PFSK-1 (cell line): ENCODE data around the gene JPH2.

Experiments used
- FOXP2 ChIP-seq: optimal IDR thresholded peaks from 2 replicates; pipeline ENCODE3; 2011; ENCODE audit warnings: borderline replicate concordance, control low read depth, inconsistent platforms; ENCODE audit not compliant: insufficient read depth; ENCODE audit errors: extremely low read length, extremely low read depth
- POLR2AphosphoS5 ChIP-seq: IDR thresholded peaks from 2 replicates; pipeline ENCODE4 v1.6.1; 2012; ENCODE audit warnings: low read depth, mild to moderate bottlenecking, control low read depth, low read length, moderate library complexity
- SIN3A ChIP-seq: IDR thresholded peaks from 2 replicates; pipeline ENCODE4 v1.6.1; 2012; ENCODE audit warnings: mild to moderate bottlenecking, low read length, moderate library complexity, borderline replicate concordance; ENCODE audit not compliant: insufficient read depth
- TAF1 ChIP-seq: IDR thresholded peaks from 2 replicates; pipeline ENCODE4 v1.6.1; 2012; ENCODE audit warnings: low read length, control low read depth, borderline replicate concordance; ENCODE audit not compliant: insufficient read depth
- TF ChIP-seq, protein P1 (sequence below), 2 experiments: IDR thresholded peaks; 2 replicates each; pipeline versions ENCODE4 v1.6.1 to v1.8.0; 2011 to 2012; ENCODE audit warnings: low read depth in 2 of 2, low read length in 2 of 2, control low read depth in 1 of 2, inconsistent platforms in 1 of 2, mild to moderate bottlenecking in 1 of 2, moderate library complexity in 1 of 2; ENCODE audit not compliant: insufficient read depth in 1 of 2

DNA sequence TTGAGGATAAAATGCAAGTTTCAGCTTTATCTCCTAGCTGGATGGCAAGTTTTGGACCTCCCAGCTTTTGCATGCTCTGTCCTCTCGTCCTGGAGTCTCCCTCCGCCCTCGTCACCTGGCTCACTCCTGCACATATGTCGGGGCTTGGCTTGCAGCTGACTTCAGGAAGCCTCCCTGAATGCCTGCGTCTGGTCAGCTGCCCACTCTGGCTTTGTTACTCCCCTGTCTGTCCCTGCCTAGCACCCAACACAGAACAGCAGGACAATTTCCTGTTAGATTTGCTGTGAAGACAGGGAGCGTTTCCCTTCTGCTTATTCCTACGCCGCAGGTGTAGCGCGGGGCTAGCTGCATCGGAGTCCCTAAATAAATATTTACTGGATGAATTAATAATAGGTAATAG, 5.4 kb downstream of the JPH2 start:
- TF ChIP-seq POLR2AphosphoS5, result no peak
- TF ChIP-seq, protein P1, sequence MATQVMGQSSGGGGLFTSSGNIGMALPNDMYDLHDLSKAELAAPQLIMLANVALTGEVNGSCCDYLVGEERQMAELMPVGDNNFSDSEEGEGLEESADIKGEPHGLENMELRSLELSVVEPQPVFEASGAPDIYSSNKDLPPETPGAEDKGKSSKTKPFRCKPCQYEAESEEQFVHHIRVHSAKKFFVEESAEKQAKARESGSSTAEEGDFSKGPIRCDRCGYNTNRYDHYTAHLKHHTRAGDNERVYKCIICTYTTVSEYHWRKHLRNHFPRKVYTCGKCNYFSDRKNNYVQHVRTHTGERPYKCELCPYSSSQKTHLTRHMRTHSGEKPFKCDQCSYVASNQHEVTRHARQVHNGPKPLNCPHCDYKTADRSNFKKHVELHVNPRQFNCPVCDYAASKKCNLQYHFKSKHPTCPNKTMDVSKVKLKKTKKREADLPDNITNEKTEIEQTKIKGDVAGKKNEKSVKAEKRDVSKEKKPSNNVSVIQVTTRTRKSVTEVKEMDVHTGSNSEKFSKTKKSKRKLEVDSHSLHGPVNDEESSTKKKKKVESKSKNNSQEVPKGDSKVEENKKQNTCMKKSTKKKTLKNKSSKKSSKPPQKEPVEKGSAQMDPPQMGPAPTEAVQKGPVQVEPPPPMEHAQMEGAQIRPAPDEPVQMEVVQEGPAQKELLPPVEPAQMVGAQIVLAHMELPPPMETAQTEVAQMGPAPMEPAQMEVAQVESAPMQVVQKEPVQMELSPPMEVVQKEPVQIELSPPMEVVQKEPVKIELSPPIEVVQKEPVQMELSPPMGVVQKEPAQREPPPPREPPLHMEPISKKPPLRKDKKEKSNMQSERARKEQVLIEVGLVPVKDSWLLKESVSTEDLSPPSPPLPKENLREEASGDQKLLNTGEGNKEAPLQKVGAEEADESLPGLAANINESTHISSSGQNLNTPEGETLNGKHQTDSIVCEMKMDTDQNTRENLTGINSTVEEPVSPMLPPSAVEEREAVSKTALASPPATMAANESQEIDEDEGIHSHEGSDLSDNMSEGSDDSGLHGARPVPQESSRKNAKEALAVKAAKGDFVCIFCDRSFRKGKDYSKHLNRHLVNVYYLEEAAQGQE (IDR thresholded peaks at IDR 0.05; ENCODE audit: insufficient read depth in 1 of 2, low read depth in 2 of 2, low read length in 2 of 2), result no peak
- TF ChIP-seq SIN3A, result no peak
- TF ChIP-seq TAF1, result no peak
- no peak for TF ChIP-seq FOXP2
